Prostate gland (tissue), 2 donors: ENCODE results near the gene CTCF.

Experiments
- POLR2AphosphoS5 ChIP-seq: sonication (generic); formaldehyde crosslinking; IDR thresholded peaks from one replicate; pipeline ENCODE4 v1.6.1; 2017; ENCODE audit warnings: antibody characterized with exemption
- TF ChIP-seq, protein P1 (sequence below), 4 experiments: fragments of 200-600 bp in 2 of 4; fragments of 450-650 bp in 2 of 4; sonication (generic) in 2 of 4; IDR thresholded peaks; 1 replicate in 3 of 4; 2 replicates in 1 of 4; pipeline ENCODE4 v1.5.1; 2016 to 2019; ENCODE audit warnings: antibody characterized with exemption in 4 of 4, mild to moderate bottlenecking in 2 of 4, moderate library complexity in 2 of 4

GRCh38 chr16:67649494-67649931 is 87.2 kb downstream of the CTCF start:
- TF ChIP-seq, protein P1, sequence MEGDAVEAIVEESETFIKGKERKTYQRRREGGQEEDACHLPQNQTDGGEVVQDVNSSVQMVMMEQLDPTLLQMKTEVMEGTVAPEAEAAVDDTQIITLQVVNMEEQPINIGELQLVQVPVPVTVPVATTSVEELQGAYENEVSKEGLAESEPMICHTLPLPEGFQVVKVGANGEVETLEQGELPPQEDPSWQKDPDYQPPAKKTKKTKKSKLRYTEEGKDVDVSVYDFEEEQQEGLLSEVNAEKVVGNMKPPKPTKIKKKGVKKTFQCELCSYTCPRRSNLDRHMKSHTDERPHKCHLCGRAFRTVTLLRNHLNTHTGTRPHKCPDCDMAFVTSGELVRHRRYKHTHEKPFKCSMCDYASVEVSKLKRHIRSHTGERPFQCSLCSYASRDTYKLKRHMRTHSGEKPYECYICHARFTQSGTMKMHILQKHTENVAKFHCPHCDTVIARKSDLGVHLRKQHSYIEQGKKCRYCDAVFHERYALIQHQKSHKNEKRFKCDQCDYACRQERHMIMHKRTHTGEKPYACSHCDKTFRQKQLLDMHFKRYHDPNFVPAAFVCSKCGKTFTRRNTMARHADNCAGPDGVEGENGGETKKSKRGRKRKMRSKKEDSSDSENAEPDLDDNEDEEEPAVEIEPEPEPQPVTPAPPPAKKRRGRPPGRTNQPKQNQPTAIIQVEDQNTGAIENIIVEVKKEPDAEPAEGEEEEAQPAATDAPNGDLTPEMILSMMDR (IDR thresholded peaks at IDR 0.05), result no peak
- TF ChIP-seq POLR2AphosphoS5, result no peak
